HCEC 1CT (cell line): ENCODE results near the gene PRKN.

Source experiments
- DNase-seq: peaks from one replicate; pipeline ENCODE4 v3.0.0-alpha.2; 2017

The PRKN gene

DNA sequence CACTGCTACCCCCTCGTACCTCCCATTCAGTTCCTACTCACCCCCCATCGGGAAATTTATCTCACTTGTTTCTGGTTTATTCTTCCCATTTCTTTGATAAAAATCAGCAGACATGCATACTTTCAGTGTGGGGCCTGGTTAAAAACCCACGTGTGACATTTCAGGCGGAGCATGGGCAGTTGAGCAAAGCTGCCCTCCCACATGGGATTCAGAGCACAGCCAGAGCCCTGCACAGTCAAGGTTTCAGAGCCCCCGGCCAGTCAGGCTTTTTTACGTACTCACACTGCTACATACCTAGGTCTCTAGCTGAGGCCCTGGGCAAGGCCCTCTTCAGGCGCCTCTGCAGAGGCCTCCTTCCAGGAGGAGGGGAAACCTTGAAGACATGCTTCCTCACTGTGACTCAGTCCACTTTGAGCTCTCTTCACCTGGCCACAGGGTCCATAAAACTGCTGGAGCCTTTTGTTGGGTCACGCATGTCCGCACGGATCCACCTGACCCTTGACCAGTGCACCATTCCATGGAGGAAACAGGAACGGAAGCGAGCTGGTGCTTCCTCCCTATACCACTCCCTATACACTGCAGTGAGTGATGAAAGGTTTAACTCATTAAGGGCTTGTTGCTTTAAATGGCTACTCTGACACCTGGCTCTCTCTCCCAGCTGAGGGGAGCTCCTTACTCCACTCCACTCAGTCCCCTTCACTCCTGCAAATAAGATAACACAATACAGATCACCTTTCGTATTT is 713.3 kb downstream of the PRKN start:
- no peak for DNase-seq

DNA sequence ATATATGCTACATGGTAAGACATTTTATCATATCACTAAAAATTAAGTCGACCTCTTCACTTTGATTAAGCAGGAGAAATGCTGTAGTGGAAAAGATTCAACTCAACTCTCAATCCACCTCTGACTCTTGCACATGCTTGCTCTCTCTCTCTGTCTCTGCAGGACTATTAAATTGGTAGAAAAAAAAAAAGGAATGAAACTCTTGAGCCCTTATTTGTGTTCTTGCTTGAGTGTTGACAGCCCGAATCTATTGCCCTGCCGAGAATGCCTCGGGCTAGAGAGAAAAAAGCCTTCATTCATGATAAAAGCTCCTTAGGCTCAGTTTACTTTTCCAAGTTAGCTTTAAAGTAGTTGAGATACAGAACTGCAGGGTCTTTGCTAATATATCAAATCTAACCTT is 722.2 kb downstream of the PRKN start:
- DNase-seq, result no peak

DNA sequence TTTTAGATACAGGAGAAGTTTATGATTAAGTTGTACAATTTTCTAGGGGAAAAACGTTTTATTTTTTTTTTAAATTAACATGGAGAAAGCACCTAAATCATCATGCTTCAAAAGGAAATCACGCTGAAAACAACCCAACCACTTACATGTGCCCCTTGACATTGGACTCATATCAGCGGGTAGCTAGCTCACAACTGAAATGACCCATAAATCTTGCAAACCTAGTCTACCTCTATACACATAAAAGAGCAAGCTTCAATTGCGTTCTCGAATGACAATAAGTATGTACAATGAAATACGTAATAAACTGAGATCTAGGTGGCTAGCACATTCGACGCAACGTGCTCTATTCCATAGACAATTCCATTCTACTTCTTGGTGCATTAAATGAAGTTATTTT is 730.8 kb downstream of the PRKN start:
- DNase-seq, result no peak

DNA sequence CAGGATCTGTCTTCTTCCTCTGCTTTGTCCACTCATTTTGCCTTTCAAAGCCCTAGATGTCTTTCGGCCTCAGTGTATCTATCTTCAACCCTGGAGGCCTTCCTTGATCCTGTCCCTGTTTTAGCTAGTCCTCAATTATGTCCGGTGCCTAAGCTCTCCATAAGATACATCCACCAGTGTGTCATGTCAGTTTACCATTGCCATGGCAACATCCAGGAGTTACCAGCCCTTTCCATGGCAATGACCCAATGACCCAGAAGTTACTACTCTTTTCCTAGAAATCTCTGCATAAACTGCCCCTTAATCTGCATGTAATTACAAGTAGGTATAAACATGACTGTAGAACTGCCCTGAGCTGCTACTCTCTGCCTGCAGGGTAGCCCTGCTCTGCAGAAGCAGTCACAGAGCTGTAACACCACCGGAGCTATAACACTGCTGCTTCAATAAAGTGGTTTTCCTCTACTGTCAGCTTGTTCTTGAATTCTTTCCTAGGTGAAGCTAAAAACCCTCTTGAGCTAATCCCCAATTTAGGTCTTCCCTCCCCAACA is 741.6 kb downstream of the PRKN start:
- DNase-seq, result no peak

DNA sequence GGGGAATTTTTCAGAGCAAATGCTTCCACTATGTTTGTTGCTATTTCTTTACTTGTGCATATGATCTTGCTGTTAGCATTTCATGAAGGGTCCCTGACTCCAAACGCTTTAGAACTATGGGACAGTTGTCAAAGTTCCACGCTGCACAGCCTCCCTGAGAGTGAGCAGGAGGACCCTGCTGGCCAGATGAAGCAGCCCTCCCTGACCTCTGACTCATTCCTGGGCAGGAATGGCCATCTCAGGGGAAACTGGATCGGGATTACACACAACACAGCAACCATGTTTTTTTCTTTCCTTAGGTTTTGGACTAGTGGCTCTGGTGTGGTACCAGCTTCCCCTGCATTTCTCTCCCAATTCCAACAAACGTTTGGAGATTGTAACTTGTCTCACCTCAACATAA is 742.9 kb downstream of the PRKN start:
- DNase-seq, result no peak

DNA sequence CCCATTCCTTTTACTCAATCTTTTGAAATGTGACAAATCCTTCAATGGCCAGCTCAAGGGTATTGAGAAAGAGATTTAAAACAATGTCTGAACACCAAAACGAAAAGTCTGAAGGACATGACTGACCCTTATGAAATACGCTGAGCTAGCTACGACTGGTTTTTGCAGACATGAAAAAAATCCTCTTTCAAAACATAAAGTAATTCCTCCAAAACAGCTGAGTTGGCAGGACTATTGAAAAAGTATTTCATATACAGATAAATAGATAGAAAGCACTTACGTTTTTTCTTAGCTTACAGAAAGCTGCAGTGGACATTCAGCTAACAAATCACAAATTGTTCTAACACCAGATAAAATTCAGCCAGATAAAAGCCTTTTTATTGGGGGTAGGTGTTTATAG is 751.0 kb downstream of the PRKN start:
- no peak for DNase-seq

DNA sequence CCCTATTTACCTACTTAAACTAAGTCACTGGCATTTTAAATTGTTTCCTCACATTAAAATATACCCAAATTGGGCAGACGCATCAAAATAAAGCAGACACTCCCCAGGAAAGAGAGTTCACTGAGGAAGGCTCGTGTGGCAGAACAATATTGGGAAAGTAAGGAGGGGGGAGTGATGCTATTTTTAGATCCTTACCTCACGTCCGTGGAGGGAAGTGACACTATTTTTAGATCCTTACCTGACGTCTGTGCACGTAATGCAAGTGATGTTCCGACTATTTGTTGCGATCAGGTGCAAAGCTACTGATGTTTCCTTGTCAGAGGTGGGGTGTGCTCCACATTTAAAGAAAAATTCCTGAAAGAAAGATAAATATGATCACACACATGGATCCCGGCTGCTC is 754.5 kb downstream of the PRKN start:
- DNase-seq, result no peak

DNA sequence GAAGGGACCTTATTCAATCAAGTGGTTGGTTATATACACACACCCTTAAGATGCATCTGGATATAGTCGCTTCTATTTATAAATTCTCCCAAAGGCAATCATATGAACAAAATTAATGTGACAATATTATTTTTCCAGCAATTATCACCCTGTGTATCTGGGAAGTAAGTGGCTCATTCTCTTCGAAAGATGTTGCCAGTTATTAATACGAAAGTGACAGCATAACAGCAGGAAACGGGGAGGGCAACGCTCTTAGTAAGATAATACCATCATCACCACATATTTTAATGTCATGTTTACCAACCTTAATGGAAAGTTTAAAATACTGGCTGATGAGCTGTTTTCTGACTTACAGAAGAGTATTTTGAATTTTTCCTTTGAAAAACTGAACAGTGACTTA is 756.5 kb downstream of the PRKN start:
- no peak for DNase-seq

DNA sequence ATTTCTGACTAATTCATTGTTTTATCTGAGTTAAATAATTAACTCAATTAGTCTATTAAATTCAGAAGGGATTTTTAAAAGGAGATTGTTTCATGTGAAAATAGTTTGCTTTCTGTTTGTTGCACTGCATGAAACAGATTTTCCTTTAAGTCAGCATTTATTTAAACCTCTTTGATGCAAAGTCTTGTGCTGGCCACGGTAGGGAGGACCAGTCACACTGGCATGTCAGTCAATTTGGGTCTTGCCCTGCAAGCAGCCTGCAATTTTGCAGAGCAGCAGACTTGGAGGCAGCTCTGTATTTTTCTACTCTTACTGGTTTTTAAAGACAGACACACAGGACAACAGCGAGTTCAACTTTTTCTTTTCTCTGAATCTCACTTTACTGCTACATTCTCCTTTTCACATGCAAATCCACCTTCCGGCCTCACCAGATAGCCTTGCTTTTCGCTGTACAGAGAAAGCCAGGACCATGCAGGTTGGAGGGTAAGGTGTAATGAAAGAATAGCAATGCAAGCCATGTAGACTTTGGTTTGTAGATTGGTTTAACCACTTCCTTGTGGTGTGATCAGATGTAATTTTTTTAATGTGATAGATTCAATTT is 763.8 kb downstream of the PRKN start:
- DNase-seq, result no peak

DNA sequence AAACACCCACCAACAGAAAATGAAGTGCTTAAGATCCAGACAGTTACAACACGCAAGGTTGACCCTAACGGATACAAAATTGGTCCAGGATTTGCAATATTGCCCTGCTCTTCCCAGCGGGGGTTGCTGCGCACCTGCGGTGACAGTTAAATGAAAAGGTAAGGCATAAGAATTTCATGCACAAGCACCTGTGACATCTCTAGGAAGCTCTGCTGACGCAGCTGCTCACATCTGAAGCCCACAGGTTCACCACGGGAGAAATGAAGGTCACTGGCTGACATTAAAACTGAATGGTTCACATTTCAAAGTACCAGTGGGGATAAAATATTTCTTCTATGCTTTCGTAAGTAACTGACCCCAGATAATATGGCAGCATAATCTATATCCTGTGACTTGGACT is 764.4 kb downstream of the PRKN start:
- no peak for DNase-seq

DNA sequence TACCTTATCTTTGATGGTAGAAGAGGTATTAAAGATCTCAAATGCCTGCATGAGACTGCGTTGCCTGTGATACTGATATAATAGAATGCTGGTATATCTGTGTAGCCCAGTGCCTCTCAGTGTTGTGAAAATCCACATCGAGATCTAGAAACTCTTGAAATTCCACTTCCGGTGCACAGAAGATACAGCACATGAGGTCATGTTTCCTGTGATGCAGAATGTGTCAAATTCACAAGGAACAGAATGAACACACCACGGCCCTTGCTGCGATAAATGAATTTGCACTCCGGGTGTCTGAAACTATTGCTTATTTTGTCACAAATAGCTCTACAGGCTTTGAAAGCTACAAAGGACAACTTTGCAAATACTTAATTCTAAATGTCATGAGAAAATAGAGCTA is 765.8 kb downstream of the PRKN start:
- DNase-seq, result no peak

DNA sequence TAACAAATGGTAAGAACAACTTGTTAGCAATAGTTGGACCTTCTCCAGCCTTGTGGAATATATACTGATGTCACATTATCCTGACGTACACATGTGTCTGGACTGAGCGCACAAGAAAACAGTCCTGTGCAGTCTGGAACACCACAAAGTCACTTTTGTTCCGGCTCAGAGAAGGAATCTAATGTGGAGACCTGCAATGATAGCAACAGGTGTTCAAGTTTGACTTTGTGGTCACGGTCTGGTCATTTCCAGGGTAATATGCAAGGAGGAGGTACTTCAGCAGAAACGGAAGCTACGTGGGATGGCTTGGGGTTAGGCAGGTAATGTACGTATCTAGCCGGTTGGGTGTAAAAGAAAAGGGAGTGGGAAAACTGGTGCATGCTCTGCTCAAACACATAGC is 766.5 kb downstream of the PRKN start:
- DNase-seq, result no peak

DNA sequence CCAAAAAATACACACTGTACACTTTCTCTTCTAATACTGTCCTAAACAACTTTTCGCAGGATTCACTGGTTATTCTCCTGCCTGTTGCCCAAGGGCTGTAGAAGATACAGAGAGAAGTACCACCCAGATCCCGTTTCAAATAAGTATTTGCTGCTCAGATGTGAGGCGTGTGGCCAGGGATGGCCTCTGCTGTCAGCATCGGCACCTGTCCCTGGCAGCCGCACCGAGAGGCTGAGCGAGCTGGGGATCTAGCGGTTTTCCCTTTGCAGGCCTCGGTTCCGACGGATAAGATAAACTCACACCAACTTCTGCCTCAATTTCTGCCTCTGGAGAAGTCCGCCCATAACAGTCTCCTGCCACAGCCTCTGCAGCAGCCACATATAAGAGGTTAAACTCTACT is 768.5 kb downstream of the PRKN start:
- no peak for DNase-seq

DNA sequence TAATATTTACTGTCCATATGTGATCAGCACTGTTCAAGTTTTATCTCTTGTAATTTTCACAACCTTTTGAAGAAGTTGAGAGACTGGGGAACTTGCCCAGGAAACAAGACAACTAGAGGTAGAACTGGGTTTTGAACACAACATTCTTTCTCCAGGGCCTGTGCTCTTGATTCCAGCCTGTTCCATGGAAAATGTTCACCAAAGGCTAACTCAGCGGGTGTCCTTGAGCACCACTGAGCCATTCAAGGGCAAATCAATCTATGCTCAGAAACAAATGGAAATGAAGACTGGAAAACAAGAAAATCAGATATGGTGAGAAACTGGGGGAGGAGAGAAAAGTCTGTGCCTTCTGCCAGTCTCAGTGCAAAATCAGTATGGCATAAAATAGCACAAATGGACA is 771.5 kb downstream of the PRKN start:
- DNase-seq, result no peak

DNA sequence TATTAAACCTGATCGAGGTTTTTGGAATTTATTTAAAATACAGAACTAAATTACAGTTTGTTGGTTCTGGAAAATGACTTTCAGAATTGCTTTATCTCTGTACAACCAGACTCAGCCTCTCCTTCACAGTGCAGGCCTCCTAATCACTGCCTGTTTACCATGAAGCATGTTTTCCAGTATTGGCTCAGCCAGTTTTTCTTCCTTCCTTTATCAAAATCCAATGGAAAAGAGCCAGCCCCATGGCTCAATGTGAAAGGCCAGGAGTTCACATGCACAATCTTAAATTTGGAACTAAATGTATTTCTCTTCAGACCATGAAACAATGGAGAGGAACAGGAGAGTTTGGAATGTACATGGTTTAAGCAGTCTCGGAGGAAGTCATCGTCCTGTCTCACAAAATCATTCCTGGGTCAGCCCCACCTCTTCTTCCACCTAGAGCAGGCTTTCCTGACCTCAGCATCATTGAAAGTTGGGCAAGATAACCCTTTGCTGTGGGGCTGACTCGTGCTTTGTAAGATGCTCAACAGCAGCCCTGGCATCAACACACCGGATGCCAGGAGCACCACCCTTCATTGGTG is 772.8 kb downstream of the PRKN start:
- DNase-seq, result no peak

DNA sequence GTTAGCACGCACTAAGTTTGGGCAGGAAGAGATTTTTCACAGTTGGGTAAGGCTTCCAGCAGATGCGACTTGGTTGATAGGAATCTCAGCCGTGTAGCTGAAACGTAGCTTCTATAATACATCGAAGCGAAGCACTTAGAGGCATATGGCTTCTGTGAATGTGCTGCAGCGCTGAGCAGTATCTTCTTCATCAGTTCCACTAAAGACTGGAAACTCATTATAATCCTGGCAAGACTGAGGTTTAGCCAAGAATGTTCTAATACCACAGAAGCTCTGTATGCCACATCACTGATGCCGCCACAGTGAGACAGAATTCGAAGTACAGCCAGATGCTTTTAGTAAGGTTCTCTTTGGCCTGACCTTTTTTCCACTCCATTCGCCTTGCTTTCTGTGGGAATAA is 773.5 kb downstream of the PRKN start:
- DNase-seq, result no peak

DNA sequence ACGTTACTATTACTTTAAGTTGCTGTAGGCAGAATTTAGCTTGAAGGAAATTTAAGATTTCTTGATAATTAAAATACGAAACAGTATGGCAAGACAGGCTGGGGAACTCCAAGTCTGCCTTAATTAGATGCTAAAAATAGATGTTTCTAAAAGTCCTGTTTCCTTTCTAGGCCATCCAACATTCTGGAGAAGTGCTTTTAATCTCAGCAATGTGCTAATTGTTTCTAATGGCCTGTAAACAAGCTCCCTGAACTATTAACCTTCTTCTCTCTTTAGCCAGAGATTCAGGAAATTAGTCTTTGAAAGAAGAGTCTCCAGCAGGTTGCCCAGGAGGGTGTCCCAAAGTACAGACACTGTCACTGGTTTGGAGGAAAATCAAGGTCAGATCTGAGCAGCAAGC is 776.4 kb downstream of the PRKN start:
- no peak for DNase-seq

DNA sequence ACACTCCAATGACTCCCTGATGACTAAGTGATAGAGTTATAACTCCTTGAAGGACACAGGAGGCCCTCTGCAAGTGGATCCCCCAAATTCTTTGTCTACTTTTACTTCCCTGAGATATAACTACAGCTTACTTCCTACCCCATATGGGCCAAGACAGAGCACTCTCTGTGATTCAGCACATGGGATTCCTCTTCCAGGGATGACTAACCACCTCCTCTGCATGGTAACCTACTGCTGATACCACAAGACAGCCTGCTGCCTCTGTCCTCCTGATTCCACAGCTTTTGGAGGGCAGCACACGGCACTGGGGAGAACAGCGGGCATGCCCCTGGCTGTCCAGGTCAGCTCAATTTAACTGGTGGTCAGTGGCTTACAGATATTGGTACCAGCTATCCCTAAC is 778.0 kb downstream of the PRKN start:
- DNase-seq, result no peak

DNA sequence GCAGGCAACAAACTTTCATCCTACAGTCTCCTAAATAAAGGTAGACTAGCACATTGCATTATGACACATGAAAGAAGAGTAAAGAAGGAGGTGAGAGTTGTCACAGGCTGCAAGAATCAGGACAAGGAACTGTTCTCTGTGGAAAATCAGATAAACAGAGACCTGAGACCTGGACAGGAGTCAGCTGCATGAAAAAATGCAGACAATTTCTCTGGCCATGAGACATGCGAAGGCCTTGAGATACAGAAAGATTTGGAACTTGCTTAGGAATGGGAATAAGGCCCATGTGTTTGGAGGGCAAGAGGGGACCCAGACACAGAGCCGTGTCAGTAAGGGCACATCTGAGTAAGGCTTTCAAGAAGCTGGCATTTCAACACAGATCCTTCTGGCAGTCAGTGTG is 779.1 kb downstream of the PRKN start:
- no peak for DNase-seq

DNA sequence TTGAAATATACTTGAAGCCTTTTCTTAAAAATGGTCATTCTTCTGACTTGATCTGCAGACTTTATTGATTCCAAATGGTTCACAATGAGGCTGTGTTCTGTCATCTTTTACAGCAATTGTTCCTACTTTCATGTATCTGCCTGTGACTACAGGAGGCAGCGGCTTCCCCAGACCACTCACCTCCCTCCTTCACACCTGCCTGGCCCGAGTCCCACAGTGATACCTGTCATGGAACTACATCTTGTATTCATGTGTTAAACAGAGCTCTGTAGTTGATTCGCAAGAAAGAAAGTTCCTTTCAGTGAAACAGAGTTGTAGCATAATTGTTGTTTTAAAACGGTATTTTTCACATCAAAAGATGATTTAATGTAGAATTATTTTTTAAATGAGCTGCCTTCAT is 780.2 kb downstream of the PRKN start:
- DNase-seq, result no peak

DNA sequence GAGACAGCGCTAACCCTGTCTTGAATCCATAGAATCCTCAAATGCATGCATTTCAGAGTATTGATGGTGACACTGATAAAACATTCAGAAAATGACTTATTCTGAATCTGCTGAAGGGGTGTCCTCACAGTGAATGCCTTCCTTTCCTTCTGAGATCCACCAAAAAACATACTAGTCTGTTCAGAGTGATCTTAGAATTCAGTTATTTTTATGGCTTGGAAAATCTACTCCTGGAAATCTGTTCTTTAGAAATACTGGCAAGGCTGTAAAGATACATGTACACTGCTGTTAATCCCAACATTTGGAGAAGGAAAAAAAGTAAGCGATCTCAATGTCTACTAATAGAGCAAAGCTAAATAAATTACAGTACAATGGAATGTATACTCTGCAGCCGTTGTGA is 781.1 kb downstream of the PRKN start:
- no peak for DNase-seq

DNA sequence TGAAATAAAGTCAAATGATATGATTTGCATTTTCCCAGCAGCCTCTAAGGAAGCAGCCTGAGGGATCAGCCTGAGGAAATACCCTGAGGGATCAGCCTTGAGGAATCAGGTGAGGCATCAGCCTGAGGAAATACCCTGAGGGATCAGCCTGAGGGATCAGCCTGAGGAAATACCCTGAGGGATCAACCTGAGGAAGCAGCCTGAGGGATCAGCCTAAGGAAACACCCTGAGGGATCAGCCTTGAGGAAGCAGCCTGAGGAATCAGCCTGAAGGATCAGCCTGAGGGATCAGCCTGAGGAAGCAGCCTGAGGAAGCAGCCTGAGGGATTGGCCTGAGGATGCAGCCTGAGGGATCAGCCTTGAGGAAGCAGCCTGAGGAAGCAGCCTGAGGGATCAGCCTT is 784.0 kb downstream of the PRKN start:
- DNase-seq, result no peak

DNA sequence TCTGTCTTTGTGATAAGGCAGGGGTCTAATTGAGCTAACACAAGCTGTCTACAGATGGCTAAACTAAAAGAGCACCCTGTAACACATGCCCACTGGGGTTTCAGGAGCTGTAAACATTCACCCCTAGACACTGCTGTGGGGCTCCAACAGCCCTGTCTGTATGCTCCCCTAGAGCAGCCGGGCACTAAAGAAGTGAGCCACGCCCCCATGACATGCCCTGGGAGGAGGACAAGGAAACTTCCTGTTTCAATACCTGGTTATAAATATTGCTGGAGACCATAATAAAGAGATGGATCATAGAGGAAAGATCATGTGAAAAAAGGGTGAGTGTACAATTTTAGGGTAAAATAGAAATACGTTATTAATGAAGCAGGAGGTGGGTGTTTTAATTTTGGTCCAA is 786.0 kb downstream of the PRKN start:
- DNase-seq, result no peak

DNA sequence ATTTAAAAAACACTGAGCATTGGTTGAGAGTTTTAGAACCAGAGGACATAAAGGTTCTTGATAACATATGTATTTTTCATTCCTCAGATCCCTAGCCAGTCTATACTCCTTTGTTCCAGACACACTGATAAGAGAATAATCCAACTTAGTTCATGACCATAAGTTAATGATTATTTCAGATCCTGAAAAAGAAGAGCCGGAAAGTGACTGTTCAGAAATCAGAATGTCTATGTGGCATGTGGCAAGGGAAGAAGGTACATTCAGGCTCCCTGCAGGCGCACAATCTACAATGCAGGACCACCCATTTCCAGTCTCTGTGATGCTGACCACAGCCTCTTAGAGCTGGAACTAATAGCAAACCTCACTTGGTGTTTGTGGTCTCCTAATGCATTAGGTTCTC is 787.0 kb downstream of the PRKN start:
- DNase-seq, result no peak

DNA sequence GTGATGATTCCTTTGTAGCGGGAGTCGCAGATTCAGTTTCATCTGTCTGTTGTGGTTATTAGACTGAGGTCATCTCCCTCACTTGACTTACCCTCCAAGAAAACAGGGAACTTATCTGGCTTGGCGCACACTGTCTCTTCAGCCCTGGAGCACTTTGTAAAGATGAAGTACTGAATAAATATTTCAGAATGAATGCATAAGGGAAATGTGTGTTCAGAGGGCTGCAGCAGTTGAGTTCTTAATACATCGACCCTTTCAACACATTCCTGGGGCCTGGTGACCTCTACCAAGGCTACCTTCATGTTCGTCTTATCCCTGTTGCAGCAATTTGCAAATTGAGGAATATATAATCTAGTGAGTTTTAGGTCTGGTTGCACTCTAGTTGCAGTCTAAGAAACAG is 801.2 kb downstream of the PRKN start:
- DNase-seq, result no peak
